HUES48 (cell line): ENCODE measurements around the gene TMEM238L.

Source experiments
- H3K27ac ChIP-seq: one replicate; pipeline ENCODE4 v1.7.0; 2013; ENCODE audit warnings: low read depth, low read length, inconsistent platforms
- H3K27me3 ChIP-seq: 2 replicates; pipeline ENCODE4 v1.6.1; 2013; ENCODE audit warnings: mild to moderate bottlenecking, low read length; ENCODE audit not compliant: control insufficient read depth, insufficient read depth
- H3K36me3 ChIP-seq: 2 replicates; pipeline ENCODE4 v1.6.1; 2013; ENCODE audit warnings: low read length; ENCODE audit not compliant: control insufficient read depth, insufficient read depth
- H3K4me1 ChIP-seq: 2 replicates; pipeline ENCODE4 v1.6.1; 2013; ENCODE audit warnings: mild to moderate bottlenecking, low read length; ENCODE audit not compliant: control insufficient read depth, insufficient read depth
- H3K4me3 ChIP-seq: 2 replicates; pipeline ENCODE4 v1.5.1; 2013; ENCODE audit warnings: mild to moderate bottlenecking, low read depth, low read length
- H3K9ac ChIP-seq: 2 replicates; pipeline ENCODE4 v1.6.1; 2013; ENCODE audit warnings: mild to moderate bottlenecking, low read depth, low read length, moderate library complexity
- H3K9me3 ChIP-seq: 2 replicates; pipeline ENCODE4 v1.6.1; 2013; ENCODE audit warnings: low read length; ENCODE audit not compliant: control insufficient read depth, insufficient read depth

Gene TMEM238L

DNA sequence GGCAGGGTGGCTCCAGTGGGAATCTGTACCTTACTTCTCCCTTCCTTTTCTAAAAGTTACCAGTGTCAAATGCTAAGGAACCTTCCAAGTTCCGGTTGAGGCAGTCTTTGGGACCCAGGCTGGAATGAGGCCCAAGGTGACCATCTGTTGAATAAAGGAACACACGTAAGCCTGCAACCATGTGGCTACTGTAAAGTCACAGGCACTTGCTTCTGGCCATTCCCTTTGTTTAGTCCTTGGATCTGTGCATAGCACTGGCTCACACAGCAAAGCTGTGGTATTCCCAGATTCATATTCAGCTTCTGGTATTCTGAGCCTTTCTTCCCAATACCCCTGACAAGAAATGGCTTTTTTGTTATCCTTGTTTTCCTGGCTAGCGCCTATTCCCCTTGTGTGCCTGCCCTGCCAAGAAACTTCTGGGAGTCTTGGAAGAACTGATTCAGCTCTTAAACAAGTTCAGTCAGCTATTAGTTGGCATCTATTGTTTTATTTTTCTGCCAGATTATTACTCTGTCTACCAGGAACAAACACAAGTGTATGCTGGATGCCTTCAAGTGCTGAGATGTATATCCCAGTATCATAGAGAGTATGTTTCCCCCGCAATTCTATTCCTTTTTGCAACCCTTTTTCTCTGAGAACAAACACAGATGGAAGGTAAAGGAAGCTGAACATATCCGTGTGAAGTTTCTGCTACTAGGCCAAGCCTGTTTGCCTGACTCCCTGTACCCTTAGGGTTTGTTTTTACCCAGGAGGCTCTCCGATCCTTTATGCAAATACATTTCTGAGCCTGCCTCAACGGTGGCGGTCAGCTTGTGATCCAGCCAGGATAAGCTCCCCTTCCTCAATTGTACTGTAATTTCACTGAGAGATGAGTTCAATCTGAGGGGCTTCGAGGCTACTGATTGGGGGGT is 13.2 kb downstream of the TMEM238L start:
- Histone ChIP-seq H3K4me3 (no peak overlapping the region), H3K36me3 (no peaks in the 10 kb centered on the region), H3K27me3 (no peaks in the 10 kb centered on the region), H3K9ac (no peak overlapping the region), H3K9me3 (no peaks in the 10 kb centered on the region), H3K27ac (no peak overlapping the region), H3K4me1 (0 out of 2 replicates have a peak, but pooled peaks cover 2% of the 10 kb centered on the region)

- Histone ChIP-seq H3K4me3 (no peak overlapping the region), H3K36me3 (no peaks in the 10 kb centered on the region), H3K4me1 (peaks cover 8% of the 10 kb centered on the region), H3K9ac (no peak overlapping the region), H3K9me3 (no peaks in the 10 kb centered on the region), H3K27ac (no peak overlapping the region), H3K27me3 (no peaks in the 10 kb centered on the region)
Measured at GRCh38 chr17:10789694-10790271, 14.1 kb downstream of the TMEM238L start.

GRCh38 chr17:10787306-10788045 is 16.4 kb downstream of the TMEM238L start:
- Histone ChIP-seq H3K9ac (no peak overlapping the region), H3K36me3 (no peaks in the 10 kb centered on the region), H3K27me3 (no peaks in the 10 kb centered on the region), H3K27ac (no peak overlapping the region), H3K9me3 (no peaks in the 10 kb centered on the region), H3K4me3 (no peak overlapping the region), H3K4me1 (peaks cover 16% of the 10 kb centered on the region)

DNA sequence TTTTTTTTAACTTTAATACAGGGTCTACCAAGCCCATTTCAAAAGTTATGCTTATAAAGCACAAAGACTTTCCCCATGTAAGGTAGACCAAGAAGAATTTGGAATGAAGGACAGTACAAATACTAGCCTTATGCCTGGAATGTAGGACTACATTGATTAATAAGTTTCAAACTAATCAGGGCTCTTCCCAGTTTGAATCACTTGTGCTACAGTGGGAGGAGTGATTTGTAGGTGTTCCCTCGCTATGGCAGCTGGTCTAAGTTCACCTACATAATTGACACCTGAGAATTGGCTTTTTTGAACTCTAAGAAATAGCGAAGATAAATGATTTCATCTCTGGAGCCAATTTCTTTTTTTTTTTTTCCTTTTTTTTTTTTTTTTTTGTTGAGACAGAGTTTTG is 18.6 kb downstream of the TMEM238L start:
- Histone ChIP-seq H3K36me3 (no peaks in the 10 kb centered on the region), H3K9me3 (no peaks in the 10 kb centered on the region), H3K27ac (peak overlapping the region; percentile 57), H3K4me3 (no peak overlapping the region), H3K9ac (no peak overlapping the region), H3K4me1 (peaks cover 15% of the 10 kb centered on the region), H3K27me3 (no peaks in the 10 kb centered on the region)

DNA sequence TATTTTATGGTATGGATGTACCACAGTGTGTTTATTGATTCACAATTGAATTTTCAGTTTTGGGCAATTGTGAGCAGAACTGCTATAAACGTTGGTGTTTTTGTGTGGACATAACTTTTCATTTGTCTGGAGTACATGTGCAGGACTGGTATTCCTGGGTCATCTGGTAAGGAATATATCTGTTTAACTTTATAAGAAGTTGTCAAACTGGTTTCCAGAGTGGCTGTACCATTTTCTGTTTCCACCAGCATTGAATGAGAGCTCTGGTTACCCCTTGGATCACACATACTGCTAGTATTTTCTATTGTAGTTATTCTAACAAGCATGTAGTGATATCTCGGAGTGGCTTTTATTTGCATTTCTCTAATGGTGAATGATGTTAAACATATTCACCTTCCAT is 24.3 kb downstream of the TMEM238L start:
- Histone ChIP-seq H3K9ac (no peak overlapping the region), H3K27ac (no peak overlapping the region), H3K27me3 (no peaks in the 10 kb centered on the region), H3K36me3 (no peaks in the 10 kb centered on the region), H3K9me3 (no peaks in the 10 kb centered on the region), H3K4me1 (peaks cover 7% of the 10 kb centered on the region), H3K4me3 (no peak overlapping the region)

DNA sequence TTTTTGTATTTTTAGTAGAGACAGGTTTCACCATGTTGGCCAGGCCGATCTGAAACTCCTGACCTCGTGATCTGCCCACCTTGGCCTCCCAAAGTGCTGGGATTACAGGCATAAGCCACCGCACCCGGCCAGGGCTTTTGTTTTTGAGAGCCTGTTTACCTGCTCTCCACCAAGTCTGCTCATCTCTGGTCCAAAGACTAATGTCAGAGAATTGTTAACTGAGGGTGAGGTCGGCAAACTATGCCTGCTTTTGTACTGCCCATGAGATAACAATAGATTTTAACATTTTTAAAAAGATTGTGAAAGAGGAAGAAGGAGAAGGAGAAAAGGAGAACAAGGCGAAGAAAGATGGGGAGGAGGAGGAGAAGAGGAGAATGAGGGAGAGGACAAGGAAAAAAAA is 26.0 kb downstream of the TMEM238L start:
- H3K4me3 ChIP-seq = no peak overlapping the region

DNA sequence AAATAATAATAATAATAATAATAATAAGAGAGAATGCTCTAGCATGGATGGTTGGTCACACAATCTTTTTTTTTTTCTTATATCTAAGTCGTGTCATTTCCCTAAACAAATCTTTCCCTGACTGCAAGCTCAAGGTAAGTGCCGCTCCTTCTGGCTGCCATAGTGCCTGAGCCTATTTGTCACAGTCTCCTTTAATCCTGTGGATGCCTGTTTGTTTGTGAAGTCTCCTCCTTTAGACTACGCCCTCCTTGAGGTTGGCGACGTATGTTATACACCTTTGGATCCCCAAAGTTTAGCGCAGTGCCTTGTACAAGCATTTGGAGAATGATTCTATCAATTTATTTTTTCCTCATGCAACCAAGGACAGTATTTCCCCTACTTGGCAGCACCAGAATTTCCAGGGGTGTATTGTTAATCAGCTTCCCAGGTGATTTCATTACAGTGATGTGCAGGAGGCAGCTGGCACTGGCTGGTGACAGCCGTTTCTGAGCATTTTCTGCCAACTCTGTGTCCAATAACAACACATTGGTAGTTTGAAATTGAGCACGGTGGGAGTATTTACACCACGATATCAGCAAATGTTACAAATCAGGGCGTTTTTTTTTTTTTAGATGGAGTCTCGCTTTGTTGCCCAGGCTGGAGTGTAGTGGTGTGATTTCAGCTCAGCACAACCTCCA is 26.6 kb downstream of the TMEM238L start:
- no peak overlapping the region for H3K9ac ChIP-seq
- no peaks in the 10 kb centered on the region for H3K36me3 ChIP-seq
- H3K4me3 ChIP-seq = no peak overlapping the region
- H3K27me3 ChIP-seq = no peaks in the 10 kb centered on the region
- H3K27ac ChIP-seq = no peak overlapping the region
- H3K4me1 ChIP-seq = no peaks in the 10 kb centered on the region
- no peaks in the 10 kb centered on the region for H3K9me3 ChIP-seq

More for the DNA sequence above, 26.0 kb downstream of the TMEM238L start:
- no peaks in the 10 kb centered on the region for H3K36me3 ChIP-seq
- H3K27ac ChIP-seq = no peak overlapping the region
- no peaks in the 10 kb centered on the region for H3K9me3 ChIP-seq
- no peak overlapping the region for H3K9ac ChIP-seq
- H3K27me3 ChIP-seq = no peaks in the 10 kb centered on the region
- H3K4me1 ChIP-seq = no peaks in the 10 kb centered on the region

GRCh38 chr17:10776381-10776780 is 27.5 kb downstream of the TMEM238L start:
- H3K4me1 ChIP-seq = no peaks in the 10 kb centered on the region
- no peak overlapping the region for H3K4me3 ChIP-seq
- H3K9me3 ChIP-seq = no peaks in the 10 kb centered on the region
- H3K27ac ChIP-seq = no peak overlapping the region
- no peaks in the 10 kb centered on the region for H3K36me3 ChIP-seq
- H3K27me3 ChIP-seq = no peaks in the 10 kb centered on the region
- no peak overlapping the region for H3K9ac ChIP-seq

GRCh38 chr17:10775740-10776356 is 28.1 kb downstream of the TMEM238L start:
- H3K4me1 ChIP-seq = no peaks in the 10 kb centered on the region
- H3K36me3 ChIP-seq = no peaks in the 10 kb centered on the region
- no peaks in the 10 kb centered on the region for H3K9me3 ChIP-seq
- H3K27ac ChIP-seq = no peak overlapping the region
- H3K4me3 ChIP-seq = no peak overlapping the region
- H3K27me3 ChIP-seq = no peaks in the 10 kb centered on the region
- no peak overlapping the region for H3K9ac ChIP-seq

- no peak overlapping the region for H3K4me3 ChIP-seq
- H3K9me3 ChIP-seq = no peaks in the 10 kb centered on the region
- no peaks in the 10 kb centered on the region for H3K4me1 ChIP-seq
- no peak overlapping the region for H3K27ac ChIP-seq
- H3K36me3 ChIP-seq = no peaks in the 10 kb centered on the region
- no peak overlapping the region for H3K9ac ChIP-seq
- no peaks in the 10 kb centered on the region for H3K27me3 ChIP-seq
Measured at GRCh38 chr17:10775058-10775457, 28.8 kb downstream of the TMEM238L start.
